DMS 273 (cell line): ENCODE data around the gene SF3B6.
"Not testable (repeated sequence)": the region's sequence is repeated elsewhere in the genome, so short reads cannot be mapped to it uniquely, and the experiment has no call there.

Source experiments
- DNase-seq: peaks from one replicate; lab custom pipeline; 2025; ENCODE audit not compliant: unreplicated experiment; lab: John Stamatoyannopoulos, UW

The SF3B6 gene

DNA sequence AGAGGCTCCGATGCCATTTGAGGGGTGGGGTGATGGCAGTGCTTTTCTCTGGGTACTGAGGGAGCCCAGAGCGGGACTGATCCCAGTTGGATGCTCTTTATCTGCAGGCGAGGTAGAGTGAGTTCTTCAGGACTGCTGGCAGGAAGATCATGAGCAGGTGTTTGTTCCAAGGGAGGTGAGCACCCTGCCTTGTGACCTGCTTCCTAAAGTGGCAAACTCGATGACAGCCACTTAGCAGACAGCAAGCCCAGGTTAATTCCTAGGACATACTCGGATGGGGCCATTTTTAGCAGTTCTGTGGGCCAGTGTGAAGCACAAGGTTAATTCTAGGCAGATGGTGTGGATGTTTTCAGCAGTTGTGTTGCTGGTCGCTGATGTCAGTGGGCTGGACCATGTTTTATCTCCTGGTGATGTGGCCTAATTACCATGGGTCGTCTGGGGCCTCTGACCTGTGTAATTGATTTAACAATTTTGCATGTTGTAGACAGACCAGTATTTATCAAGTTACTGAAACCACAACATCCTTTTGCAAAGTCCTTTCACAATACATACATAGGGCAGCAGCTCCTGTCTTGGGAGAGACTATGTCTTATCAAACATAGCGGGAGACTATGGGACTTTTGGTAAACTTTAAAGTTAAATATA is 21.6 kb downstream of the SF3B6 start:
- DNase-seq, result no peak

DNA sequence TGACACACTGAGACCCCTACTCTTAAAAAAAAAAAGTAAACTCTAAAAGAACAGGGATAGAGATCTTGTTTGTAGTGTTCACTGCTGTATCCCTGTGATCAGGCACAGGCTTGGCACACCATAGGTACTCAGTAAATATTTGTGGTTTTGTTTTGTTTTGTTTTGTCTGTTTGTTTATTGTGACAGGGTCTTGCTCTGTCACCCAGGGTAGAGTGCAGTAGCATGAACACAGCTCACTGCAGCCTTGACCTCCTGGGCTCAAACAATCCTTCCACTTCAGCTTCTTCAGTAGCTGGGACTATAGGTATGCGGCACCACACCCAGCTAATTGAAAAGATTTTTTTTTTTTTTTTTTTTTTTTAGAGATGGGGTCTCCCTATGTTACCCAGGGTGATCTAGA is 23.2 kb downstream of the SF3B6 start:
- no peak for DNase-seq

DNA sequence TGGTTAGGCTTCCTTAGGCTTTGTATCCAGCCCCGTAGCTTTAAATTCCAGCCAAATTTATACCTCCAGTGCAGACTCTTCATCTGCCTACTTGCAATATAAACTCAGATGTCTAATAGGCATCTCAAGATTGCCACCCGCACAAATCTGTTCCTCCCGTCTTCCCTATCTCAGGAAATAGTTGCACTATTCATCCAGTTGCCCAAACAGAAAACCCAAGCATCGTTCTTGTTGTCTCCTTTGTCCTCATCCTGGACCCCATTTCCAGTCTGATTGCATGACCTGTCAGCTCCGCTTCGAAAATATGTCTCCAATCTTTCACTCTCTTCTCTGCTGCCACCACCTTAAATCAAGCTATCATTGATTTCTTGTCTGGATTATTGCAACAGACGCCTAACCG is 24.3 kb downstream of the SF3B6 start:
- DNase-seq, result no peak

DNA sequence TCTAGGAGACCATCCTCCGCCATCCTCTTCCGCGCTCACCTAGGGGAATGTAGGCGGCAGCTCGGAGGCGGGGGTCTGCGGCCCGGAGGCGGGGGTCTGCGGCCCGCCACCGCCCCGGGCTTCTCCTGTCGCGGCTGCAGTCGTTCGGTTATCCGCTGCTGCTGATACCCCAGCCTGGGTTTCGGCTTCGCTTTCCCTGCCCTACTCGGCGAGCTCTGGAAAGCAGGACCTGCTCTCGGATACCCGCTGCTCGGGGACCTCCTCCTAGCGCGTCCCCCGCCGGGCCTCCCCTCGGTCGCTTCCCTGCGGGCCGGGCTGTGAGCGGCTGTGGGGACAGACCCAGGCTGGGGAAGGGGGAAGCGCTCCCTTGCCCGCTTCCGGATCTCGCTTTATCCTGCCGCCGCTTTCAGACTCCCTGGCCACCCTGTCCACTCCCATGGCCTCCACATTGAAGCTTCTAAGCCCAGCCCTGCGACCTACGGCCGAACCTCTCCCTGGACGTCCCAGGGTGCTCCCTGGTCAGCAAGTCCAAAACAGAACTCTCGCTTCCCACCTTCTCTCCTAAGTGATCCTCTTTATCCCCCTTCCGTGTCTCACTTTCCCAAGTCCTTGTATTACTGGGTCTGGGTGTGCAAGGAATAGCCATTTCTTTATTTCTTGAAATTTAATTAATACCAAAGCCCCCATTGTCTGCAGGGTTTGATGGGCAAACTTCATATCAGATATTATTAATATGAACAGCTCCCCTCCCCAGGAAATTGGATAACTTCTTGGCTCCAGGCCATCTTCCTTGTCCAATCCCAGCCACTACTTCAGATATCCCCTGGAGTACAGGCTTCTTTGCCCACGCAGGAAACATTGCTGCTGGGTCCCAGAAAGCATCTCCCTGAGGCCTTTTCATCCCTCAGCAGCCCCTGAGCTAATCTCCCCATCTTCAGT is 25.8 kb downstream of the SF3B6 start:
- peak; percentile 42 for DNase-seq

DNA sequence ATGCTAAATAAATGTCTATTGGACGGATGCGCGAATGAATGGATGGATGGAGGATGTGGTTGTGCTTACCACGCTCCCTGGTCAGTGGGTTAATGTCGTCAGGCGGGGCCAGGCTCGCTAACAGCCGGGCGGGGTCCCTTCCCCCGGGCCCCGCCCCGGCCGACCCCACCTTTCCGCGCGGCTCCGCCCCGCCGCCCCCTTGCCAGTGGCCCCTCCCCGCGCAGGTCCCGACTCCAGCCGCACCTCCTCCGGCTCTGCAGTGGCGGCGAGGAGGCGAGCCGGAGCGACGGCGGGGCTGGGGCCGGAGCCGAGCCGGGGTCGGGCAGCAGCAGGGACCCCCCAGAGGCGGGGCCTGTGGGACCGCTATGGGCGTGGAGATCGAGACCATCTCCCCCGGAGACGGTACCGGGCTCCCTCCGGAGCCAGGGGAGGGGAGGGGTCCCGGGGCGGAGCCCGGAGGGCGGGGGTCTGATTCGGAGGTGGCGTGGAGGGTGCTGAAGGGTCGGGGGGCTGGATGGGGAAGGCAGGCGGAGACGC is 26.6 kb downstream of the SF3B6 start, which contains the start of gene FKBP1B:
Gene FKBP1B, plus strand, starts transcription at position 257 of the 537 bp plus-strand sequence. Its CDS starts 109 bp downstream, at position 366.
- DNase-seq, result peak; percentile 72

DNA sequence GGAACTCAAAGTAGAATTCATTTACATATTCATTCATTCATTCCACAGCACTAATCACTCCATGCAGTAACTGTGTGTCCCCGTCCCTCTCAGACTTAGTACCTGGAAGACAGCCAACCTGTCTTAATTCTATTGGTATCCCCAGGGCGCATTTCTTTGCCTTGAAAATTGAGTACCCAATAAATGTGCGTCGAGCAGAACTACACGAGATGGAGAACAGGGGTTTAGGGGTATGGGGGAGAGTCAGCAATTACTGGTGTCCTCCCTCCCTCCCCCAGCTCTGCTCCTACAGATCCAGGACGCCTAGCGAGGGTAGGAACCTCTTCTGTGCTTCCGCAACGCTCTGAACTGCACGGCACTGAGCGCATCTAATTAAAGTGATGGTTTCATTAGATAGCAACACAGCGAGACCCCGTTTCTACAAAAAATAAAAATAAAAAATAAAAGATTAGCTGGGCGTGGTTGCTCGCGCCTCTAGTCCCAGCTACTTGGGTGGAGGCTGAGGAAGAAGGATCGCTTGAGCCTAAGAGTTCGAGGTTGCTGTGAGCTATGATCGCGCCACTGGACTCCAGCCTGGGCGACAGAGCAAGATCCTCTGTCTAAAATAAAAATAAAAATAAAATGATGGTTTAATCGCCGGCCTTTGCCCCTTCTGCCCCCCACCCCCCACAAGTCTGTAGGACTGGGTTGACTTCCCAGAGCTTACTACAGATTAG is 27.2 kb downstream of the SF3B6 start:
- peak; percentile 56 for DNase-seq

DNA sequence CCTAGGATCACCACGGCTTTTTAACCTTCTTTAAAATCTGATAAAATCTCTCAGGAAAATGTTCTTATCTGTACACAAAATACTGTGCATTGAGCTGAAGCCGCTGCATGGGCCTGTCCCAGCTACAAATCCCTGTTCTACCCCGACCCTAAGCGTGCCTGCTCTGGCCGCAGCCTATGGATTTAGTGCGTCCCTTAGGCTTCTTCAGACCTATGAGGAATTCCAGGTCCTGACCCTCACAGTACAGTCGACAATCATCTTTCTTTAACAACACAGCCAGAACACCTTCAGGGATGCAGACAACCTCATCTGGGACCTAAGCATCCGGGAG is 28.5 kb downstream of the SF3B6 start:
- no peak for DNase-seq

DNA sequence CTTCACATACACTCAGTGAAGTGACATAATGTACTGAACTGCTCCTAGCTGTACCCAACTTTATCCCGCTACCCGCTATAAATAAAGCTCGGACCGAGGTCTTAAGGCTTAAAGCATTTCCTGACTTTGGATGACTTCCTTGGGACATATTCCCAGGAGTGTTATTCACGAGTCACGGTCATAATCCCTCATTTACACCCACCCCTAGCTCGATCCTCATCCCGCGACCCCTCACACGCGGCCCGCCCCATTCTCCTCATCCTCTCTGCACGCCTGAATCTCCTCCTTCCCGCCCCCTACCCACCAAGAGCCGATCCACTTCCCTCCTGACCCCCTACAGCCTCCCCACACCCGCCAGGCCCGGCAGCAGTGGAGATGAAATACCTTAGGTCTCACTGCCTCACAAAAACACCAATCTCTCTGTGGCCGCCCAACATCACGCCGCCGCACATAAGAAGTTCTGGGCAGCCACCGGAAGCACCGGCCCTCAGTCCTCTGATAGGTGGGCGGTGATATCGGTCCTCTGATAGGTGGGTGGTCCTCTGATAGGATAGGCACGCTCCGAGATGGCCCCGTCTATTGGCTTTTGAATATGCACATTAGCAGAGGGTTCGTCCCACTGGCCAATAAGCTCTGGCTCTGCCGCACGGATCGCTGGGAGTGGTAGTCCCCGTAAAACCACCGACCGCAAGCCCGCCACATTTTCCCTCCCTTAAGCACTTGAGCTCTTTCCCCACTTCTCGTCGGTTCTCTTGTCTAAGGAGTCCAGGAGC is 29.0 kb downstream of the SF3B6 start, which contains the start of gene WDCP:
Gene WDCP, minus strand, starts transcription at position 462 of the 773 bp plus-strand sequence. CDS start 7,897 bp downstream, outside the sequence.
- DNase-seq, result peak; percentile 99

DNA sequence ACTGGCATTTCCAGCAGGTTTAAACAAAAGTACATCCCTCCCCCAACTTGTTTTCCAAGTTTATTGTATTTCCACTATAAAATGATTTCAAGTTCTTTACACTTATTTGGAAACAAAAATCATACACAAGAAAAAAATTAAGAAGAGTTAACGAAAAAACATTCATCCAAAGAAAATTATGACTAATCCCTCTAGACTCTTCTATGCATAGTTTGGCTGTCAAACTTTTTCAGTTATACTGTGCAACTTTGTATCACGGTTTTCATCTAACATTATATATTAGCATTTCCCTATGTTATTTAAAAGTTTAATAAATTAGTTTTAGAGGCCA is 29.6 kb downstream of the SF3B6 start:
- no peak for DNase-seq

DNA sequence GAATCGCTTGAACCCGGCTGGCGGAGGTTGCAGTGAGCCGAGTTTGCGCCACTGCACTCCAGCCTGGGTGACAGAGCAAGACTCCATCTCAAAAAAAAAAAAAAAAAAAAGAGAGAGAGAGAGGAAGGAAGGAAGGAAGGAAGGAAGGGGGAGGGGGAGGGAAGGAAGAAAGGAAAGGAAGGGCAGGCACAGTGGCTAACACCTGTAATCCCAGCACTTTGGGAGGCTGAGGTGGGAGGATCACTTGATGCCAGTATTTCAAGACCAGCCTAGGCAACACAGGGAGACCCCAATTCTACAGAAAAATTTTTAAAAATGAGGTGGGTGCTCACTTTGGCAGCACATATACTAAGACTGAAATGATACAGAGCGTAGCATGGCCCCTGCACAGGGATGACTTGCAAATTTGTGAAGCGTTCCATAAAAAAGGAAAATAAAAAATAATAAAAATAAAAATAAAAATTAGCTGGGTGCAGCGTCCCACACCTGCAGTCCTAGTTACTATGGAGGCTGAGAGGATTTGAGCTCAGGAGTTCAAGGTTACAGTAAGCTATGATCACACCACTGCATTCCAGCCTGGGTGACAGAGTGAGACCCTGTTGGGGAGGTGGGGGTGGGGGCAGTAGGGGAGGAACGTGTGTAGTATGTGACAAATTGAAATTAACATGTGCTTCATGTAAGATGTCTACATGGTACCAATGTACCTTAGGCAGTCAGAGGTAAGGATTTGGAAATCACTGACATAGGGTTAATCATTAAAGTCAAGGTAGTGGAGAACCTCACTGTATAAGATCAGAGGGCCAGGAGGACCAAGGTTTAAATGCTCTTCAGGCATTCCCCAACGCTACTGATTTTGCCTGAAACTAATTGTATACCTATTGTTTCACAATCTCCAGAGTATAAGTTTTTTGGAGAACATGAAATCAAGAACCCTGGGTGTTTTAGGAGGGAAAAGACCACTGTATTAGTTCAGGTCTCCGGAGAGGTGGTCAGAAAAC is 30.3 kb downstream of the SF3B6 start:
- DNase-seq, result no peak

DNA sequence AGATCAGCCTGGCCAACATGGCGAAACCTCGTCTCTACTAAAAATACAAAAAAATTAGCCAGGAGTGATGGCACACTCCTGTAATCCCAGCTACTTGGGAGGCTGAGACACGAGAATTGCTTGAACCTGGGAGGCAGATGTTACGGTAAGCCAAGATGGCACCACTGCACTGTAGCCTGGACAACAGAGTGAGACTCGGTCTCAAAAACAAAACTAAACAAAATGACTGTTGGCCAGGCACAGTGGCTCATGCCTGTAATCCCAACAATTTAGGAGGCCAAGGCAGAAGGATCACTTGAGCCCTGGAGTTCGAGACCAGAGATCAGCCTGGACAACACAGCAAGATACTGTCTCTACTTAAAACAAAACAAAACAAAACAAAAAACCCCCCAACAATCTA is 33.0 kb downstream of the SF3B6 start:
- not testable (repeated sequence) for DNase-seq

DNA sequence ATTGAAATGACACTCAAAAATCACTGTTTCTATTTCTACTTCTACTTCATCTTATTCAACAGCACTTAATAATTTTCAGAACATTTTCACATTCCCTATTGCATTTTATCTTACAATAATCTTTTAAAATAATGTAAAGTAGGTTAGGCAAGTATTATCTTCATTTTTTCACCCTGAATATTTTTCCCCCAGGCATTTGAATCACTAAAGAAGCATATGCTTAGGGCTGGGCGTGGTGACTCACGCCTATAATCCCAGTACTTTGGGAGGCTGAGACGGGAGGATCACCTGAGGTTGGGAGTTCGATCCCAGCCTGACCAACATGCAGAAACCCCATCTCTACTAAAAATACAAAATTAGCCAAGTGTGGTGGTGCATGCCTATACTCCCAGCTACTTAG is 35.6 kb downstream of the SF3B6 start:
- no peak for DNase-seq

DNA sequence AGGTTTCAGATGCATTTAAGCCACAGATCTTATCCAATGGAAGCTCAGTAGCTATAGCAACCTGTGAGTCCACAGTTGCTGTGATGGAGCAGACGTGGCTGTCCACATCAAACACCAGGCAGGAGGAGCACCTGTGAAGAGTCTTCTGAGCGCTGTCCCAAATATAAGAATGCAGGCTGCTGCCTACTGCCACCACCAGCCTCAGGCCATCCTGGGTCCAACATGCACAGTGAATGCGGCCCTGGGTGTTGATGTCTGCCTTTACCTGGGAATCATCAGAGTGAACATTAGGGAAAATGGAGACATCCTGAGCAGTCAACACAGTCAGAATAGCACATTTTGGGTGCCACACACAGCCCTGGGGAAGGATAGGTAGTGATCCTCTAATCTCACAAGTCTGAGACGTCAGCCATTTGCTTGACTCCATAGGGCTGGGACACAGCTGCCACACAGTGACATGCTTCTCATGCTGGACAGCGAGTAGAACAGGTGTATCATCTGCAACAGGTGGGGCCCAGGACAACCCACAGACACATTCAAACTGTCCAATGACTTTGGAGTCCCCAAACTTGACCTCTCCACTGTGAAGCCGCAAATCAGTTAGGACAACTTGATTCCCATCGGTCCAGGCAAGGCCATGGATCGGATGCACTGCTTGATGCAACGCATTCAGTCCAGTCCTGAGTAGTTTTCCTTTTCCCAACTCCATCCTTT is 37.2 kb downstream of the SF3B6 start:
- DNase-seq, result no peak

DNA sequence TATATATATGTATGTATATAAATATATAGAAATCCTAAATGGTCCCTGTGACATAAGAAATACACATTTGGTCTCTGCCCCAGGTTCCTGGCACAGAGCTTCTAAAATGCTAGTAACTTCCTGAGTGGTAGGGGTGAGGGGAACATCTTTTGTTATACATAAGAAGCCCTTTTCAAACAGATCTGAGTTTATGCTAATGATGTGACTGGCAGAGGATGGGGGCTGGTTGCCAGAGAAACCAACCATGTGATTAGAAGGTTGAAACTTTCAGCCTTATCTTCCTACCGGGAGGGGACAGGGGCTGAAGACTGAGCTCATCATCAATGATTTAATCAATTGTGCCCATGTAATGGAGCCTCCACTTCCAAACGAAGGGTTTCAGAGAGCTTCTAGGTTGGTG is 49.9 kb downstream of the SF3B6 start:
- no peak for DNase-seq

DNA sequence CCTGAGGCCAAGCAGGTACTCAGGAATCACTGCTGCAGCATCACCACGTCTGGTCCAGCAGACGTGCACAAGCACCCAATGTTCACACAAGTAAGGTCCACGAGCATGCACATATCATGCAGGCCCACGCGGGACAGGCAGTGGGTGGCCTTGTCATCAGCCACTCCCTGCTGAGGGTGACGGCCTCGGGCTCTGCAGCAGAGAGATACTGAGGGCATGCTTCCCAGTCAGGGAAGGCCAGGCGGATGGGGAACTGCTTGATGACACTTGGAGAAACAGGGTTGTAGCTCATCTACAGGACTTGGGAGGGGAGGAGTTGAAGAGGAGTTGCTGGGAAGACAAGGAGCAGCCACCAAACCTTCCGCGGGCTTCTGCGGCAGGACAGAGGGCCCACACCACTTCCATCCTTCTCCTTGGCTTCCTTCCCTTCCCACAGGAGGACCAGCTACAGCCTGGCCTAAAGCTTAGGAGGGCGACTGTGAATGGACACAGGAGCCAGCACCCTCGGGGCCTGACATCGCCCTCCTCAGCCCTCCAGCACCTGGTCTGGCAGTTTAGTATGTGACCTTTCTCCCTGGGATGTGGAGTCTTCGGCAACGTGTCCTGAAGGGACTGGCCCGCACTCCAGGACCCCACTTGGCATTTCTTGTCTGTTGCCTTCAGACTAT is 51.0 kb downstream of the SF3B6 start:
- DNase-seq, result no peak

DNA sequence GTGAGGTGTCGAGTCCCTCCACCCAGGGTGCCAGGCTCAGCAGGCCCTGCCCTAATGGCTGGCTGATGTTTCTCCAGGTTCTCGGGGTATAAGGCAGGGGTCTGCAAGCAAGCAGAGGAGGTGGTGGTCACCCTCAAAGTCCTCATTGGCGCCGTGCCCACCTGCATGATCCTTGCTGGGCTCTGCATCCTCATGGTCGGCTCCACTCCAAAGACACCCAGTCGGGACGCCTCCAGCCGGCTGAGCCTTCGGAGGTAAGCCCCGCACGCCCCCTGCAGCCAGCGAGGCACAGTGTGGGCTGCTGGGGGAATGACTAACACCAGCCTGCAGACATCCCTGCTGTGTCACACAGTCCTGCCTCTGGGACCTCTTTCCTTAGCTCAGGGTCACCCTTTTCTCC is 52.1 kb downstream of the SF3B6 start:
- DNase-seq, result peak; percentile 28

DNA sequence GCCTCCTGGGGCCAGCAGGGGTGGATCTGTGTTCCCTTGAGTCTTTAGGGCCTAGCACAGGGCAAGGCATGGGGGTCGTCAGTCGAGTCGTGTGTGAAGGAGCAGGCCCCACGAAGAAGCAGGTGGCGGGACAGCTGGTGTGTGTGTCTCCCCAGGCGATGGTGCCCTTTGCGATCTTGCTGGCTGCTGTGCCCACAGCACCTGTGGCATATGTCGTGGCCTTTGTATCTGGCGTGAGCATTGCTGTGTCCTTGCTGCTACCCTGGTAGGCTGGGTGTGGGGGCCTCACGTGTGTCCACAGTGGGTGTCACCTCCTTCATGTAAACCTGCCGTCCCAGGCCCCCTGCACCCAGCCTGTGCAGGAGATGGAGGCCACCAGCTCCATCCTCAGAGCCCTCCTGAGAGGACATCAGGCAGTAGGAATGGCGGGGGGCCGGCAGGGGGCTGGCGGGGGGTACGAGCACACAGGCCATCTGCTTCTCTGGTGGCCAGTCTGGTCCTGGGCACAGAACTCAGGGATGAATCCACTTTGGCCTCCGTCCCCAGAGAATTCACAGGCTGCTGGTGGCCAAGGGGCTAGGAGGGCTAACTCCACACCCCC is 53.1 kb downstream of the SF3B6 start:
- peak; percentile 55 for DNase-seq
